Non-pigmented ciliary epithelial cell (primary cell): Measurements from ENCODE around the gene CTR9.

ENCODE experiments used
- DNase-seq: peaks from one replicate; pipeline ENCODE4 v3.0.0-alpha.2; 2010; ENCODE audit warnings: low read depth

CTR9 gene

DNA sequence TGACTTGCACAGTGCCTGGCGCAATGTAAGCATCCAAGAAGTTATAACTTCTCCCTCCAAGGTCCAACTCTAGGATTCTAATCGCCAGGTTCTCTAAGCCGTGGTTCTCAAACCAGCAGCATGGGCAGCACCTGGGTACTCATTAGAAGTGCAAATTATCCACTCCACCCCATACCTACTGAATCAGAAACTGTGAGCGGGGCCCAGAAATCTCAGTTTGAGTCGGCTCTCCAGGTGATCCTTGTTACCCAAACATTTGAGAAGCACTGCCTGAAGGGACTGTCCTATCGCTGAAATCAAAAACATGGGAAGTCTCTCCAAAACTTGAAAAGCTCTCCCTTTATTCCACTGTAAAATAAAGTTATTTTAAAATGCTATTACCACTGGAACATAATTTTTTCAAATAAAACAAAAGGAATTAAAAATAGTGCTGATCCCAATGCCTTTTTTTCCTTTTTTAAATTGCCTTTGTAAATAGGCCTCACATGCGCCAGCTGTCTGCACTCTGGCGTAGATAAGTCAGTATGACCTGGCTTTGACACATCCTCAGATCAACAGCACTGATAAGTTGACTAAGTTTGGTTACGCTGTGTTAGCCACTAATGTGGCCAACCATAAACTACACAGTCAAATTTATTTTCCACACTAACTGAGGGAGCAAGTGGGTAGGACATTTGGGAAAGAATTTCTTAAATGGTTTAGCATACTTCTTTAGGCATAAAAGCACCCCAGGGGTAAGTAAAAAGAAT is 8.4 kb upstream of the CTR9 start:
- peak; percentile 64 for DNase-seq

DNA sequence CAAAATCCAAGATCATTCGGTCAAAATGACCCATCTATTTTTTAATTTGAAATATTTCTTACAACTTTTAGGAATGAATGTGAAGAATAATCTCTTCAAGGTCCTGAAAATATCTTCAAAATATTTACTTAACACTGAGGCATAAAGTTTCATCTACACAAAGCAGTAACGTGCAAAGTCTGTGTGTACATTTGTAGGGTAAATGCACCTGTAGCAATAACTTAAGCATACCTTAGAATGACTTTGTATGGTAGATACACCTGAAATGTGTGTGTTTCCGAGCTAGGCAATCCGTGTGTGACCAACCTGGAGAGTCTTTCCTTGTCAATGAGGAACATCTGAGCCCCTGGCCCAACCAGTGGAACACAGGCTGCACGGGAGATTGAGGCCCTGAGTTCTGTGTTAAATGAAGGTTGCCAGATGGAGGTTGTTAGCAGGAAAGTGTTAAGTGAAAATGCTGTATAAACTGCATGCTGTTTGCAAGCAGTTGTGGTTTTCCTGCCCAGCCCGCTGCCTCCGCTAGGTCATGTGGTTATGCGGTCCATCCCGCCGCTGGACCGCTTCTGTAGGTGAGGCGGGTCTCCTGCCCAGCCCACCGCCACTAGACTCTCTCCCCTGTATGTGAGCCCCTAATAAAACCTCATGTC is 7.6 kb upstream of the CTR9 start:
- DNase-seq = no peak

DNA sequence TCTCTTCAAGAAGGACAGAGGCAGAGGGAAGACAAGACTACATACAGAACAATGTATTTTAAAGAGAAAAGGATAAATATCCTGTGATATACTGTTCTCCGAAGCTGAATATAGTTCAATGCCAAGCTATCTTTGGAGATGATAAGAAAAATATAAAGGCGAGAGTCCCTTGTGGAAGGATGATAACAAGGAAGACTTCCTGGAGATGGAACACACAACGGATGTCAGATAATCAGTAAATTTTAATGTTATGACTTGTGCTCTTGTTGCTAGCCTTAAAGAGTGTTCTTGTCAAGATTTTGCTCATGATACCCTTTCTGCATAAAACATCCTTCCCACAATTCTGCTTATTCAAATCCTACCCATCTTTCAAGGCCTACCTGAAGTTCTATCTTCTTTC is 6.8 kb upstream of the CTR9 start:
- DNase-seq = no peak

DNA sequence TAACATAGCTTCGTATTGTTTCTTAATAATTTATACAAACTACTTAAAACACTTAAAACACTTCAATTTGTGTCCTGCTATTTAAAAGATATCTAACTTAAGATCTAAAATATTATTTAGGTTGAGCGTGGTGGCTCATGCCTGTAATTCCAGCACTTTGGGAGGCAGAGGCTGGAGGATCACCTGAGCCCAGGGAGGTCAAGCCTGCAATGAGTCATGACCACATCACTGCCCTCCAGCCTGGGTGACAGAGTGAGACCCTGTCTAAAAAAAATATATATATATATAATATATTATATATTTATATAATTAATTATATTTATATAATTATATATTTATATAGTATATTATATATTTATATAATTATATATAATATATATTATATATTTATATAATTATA is 4.2 kb upstream of the CTR9 start:
- no peak for DNase-seq

DNA sequence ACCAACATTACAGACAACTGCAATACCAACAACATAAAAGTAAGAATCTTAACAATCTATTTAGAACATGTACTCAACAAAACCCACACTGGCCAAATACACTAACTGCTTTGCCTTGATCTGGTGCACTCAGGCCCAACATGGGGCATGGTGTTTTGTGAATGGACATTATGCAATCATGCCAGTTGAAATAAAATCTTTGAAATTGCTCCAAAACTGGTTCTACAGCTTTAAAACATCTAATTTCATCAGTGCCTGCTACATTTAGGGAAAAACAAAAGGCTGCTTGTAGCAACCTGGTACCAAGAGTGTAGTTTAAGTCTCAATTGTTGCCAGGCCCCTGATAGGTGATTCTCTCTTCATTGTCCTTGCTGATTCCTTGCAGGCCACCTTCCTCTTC is 3.3 kb upstream of the CTR9 start:
- DNase-seq = no peak

DNA sequence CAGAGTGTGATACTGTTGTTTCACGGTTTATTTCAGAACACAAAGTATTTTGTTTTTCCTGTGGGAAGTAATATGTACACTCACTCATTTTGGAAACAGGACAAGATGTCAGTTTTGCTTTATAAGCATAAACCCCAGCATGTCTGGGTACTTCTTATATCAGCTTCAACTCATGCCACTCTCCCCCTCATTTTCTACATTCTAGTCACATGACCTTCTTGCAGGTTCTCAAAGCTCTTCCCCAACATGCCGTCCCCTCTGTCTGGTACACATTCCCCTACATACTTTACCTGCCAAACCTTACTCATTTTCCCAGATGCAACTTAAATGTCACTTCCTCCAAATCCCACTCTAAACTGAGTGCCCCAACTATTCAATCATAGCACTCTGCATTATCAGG is 1.6 kb upstream of the CTR9 start:
- DNase-seq = no peak

DNA sequence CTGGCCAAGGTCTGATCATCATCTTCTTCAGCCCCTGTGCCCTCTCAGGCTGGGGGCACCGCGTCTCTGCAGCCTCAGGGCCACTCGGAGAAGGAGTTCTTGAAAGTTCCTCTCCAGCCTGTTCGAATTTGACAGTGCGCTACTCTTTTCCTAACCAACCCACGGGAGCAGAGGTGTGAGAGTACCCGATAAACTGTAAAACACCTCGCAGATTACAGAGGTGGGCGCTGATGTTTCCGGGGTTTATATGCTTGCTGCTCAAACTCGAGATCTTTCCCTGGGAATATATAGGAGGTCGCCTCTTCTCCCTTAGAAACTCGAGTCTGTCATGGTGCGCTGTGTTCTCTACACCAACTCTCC is 515 bp downstream of the CTR9 start:
- DNase-seq = no peak

DNA sequence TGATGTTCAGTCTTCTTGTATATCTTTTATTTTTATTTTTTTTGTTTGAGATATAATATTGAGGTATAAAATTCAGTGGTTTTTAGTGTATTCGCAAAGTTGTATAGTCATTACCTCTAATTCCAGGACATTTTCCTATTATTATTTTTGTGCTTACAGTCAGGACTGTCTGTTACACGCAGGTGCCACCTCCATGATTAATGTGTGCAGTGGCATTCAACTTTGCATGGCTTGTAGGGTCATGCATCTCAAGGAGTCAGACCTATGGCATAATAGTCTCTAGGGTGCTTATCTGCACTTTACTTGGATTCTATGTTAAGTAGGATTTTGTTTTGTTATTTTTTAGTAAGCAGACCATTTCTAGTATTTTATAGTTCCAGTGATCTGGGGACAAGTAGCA is 1.0 kb downstream of the CTR9 start:
- DNase-seq = no peak

DNA sequence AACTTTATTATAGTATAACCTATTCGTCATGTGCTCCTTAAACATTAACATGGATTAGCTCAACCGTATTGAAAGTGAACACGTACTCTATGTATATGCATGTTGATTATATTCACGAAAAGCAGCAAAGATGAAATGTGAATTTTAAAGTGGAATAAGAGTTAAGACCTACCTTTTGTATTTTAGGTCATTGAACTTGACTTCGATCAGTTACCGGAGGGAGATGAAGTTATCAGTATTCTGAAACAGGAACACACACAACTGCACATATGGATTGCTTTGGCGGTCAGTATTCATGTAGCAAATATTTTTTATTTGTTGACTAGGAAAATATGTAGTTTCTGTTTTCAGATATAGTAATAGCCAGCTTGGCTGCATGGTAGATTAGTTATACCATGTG is 1.4 kb downstream of the CTR9 start:
- DNase-seq = no peak

DNA sequence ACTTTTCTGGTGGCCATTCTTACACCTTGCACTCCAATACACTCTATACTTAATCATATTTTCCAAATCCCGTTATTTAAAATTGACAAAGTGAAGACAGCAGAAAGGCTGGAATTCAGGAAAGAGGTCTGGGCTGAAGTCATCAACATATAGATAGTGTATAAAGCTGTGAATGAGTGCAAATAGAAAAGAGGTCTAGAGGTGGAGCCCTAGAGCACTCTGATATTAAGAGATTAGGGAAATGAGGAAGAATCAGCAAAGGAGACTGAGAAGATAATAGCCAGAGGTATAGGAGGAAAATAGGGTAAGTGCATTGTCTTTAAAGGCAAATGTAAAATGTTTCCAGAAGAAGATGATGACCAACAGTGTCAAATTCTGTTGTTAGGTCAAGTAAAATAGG is 7.9 kb downstream of the CTR9 start:
- no peak for DNase-seq

DNA sequence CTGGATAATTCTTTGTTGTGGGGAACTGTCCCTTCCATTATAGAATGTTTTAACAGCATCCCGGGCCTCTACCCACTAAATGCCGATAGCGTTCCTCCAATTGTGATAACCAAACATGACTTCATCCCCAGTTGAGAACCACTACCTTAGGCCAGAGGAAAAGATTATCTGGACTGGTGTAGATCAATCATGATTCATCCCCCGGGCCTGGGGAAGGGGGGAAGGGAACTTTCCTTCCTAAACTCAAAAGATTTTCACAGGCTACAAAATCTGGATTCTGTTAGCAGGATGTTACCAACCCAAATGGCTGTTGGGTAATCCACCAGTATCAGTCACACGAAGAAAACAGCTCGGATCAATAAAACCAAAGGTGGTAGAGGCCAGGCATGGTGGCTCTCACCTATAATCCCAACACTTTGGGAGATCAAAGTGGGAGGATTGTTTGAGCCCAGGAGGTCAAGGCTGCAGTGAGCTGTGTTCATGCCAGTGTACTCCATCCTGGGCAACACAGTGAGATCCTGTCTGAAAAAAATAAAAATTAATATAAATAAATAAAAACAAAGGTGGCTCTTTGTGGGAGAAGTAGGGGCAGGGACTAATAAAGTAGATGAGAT is 10.1 kb downstream of the CTR9 start:
- no peak for DNase-seq

DNA sequence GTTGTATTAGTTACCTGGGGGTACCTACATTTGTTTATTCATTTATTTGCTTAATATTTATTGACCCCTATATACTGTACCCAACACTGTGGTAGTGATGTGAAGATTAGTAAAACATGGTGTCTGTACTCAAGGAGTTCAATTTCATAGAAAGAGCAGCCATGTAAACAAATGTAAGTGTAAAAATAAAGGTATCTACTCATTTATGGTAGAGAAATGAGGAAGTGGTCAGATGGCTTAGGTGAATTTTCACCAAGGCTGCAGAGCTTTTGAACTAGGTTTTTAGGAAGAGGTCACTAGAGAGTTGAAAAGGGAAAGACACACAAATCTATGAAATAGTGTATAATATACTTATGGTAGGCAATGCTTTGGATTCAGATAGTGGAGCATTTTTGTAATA is 11.1 kb downstream of the CTR9 start:
- DNase-seq = no peak

DNA sequence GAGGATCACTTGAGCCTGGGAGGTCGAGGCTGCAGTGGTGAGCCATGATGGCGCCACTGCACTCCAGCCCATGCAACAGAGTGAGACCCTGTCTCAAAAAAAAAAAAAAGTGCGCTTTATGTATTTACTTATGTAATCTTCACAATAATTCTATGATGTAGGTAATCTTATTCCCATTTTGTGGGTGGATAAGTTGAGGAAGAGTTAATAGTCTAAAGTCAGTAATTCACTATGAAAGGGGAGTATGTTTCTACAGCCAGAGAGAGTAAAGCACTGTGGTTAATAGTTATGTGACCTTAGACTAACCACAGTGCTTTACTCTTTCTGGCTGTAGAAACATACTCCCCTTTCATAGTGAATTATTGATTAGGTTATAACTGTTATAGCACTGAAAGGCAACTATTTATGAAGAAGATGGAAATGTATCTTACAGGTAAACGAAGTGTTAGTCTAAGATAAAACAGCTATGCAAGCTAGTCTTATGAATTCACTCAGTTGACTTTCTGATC is 11.9 kb downstream of the CTR9 start:
- no peak for DNase-seq

DNA sequence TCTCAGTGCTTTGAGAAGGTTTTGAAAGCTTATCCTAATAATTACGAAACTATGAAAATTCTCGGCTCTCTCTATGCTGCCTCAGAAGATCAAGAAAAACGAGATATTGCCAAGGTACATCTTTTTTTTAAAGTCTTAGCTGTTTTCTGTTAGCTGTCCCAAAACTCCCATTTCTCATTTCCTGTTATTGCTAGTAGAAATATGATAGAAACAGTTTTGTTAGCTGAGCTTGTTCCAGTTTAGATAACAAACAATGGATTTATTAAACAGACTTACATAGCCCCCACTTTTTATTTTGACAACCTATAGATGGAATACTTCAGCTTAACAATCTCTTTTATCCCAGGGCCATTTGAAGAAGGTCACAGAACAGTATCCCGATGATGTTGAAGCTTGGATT is 12.7 kb downstream of the CTR9 start:
- no peak for DNase-seq

DNA sequence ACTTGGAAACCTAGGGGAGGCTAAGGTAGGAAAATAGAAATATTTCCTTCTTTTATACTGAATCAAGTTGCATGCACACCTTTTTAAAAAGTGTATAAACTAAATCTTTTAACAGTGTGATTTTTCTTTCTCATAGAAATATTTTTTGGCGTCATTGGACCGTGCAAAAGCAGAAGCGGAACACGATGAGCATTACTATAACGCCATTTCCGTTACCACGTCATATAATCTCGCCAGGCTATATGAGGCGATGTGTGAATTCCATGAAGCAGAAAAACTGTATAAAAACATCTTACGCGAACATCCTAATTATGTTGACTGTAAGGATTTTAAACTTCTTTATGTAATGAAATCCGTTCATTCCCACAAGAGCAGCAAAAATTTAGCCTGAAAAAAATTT is 13.4 kb downstream of the CTR9 start:
- DNase-seq = no peak

DNA sequence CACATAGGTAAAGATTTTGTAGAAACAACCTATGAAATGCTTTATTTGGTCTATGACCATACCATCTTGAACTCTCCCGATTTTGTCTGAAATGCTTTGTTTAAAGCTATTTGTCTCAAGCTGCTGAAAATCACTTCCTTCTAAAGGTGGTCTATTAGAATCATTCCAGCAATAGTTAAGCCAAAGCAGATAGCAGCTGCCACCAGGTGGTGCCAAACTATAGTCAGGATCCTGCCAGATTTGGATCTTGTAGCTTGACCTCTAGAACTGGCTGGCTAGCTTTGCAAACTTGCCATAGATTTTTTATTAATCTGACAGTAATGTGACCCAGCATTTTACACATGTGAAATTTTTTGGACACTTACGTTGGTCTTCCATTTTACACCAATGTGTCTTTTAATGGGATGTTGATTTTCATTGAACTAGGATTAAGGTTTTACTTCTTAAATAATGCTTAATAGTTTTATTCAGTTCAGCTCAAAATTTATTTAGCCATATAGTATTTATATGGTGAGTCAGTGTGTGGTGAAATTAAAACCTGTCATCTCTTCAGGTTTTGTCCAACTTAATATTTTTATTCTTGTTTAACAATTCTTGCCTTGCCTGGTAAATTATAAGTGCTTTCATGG is 19.7 kb downstream of the CTR9 start:
- DNase-seq = no peak

DNA sequence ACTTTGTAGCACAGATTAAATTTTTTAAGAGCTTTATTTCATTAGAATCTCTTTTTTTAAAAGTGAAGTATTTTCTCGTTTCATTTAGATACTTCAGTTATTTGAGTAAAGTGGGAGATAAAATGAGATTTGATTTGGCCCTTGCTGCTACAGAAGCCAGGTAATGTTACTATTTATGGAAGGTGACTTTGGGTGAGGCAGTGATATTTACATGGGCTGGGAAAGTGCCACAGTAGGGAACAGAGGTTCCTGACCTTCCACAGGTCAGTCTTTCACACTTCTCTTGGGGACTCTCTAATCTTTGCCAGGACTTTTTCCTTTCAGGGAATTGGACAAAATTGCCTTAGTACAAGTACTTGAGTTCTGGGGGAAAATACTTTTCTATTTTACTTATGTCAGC is 20.4 kb downstream of the CTR9 start:
- DNase-seq = no peak

DNA sequence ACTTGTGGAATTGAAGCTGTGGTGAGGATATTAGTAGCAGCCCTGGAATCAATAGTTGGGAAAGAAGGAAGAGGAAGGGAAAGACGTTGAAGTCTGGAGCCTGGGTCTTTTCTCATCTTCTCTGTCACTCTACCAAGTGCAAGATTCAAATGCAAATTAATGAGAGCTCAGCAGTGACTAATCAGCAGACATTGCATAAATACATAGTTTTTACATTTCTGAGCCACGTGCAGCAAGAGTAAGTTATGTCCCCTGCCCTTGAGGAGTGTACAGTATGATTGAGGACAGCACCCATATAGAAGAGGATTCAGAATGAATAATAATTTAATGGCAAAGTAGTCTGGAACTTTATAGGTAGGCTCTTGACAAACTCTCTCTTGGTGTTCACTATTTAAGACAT is 23.8 kb downstream of the CTR9 start:
- DNase-seq = no peak

DNA sequence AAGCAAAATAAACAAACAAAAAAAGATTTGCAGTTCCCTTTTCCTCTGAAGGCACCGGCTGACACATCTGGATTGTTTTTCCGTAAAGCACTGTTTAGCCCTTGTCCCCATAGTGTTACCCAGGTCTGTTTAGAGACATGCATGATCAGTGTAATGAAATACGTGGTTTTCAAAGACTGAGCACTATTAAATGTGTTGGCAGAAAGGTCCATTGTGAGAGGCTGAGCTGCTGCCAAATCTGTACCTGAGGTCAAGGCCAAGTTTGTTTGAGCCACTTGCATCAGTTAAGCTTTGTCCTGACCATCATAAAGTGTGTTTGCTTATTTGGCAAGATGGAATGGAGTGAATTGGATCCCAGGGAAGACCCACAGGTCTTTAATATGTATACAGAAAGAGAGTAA is 26.3 kb downstream of the CTR9 start:
- no peak for DNase-seq

DNA sequence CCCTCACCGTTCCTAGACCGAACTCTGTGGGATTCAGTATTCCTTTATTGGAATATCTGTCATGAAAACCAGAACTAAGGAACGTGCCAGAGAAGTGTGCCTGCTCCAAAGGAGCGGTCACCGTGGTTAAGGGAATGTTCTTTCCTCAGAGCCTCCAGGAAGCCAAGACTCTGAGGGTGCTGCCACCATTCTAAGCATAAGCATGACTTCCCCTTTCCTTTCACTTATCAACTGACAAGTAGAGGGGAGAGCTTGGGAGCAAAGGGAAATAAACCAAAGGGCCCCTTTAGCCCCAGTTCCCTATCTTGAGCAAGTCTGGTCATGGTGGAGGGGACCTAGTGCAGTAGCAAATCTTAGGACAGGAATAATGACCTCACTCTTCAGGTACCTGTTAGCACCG is 26.8 kb downstream of the CTR9 start:
- no peak for DNase-seq

DNA sequence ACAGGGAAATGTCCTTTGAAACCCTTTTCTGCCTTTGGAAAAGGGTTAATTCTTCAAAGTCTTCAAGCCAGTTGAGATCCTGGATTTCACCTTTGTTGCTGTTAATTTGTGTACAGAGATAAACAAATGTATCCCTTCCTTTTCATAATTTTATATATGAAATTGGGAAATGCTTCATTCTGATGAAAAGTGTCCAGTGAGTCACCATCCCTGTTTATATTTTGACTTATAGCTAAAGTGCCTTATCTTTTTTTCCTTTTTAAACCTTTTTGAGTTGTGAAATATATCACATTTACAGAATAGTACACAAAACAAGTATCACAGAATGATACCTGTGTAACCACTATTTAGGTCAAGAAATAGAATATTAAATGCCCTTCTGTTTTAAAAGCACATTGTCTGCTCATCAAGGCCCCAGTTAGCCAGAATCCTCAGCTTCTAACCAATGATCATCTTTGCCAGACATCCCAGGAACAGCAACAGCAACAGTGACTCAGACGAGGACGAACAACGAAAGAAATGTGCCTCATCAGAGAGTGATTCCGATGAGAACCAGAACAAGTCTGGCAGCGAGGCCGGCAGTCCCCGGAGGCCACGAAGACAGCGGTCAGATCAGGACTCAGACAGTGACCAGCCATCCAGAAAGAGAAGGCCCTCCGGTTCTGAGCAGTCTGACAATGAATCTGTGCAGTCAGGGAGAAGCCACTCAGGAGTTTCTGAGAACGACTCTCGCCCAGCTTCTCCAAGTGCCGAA is 27.3 kb downstream of the CTR9 start:
- peak; percentile 78 for DNase-seq

DNA sequence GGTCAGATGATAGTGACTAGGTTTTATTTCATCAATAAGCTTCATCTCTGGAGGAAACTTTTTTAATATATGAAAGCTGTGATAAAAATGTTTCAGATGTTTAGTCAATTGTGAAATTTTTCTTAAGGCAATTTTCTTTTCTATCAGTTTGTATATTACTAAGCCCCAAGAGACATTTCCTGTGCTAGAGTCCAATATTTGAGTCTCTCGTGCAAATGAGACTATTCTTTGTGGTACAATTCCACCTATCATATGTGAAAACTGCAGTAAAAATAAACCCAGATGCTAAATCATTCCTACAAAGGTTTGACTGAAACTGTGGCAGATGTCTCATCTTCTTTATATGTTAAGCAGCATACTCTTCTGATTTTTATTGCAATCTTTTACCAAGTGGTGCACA is 28.0 kb downstream of the CTR9 start:
- DNase-seq = no peak
